Suprapubic skin (tissue), 4 donors: ENCODE measurements around the gene PTBP1. TPM values are rescaled to one million over a fixed set of nuclear protein-coding genes. Genes with fewer than 3 reads are reported as not detected.

Experiments used
- DNase-seq, 2 donors: peaks; one replicate each; pipeline ENCODE4 v3.0.0-alpha.2; 2019; ENCODE audit warnings: low spot score in 2 of 2
- H3K27ac ChIP-seq: fragments of 200-600 bp; sonication (generic); one replicate; pipeline ENCODE4 v1.5.1; 2019
- H3K27me3 ChIP-seq: fragments of 200-600 bp; sonication (generic); one replicate; pipeline ENCODE4 v1.5.1; 2019
- H3K36me3 ChIP-seq: fragments of 200-600 bp; sonication (generic); one replicate; pipeline ENCODE4 v1.5.1; 2019
- H3K4me1 ChIP-seq: fragments of 200-600 bp; sonication (generic); one replicate; pipeline ENCODE4 v1.5.1; 2019
- H3K4me3 ChIP-seq: fragments of 200-600 bp; sonication (generic); one replicate; pipeline ENCODE4 v1.5.1; 2019; ENCODE audit warnings: mild to moderate bottlenecking
- H3K9me3 ChIP-seq: fragments of 200-600 bp; sonication (generic); one replicate; pipeline ENCODE4 v1.5.1; 2019
- EP300 ChIP-seq: sonication (generic); formaldehyde crosslinking; IDR thresholded peaks from one replicate; pipeline ENCODE4 v1.6.1; 2017; ENCODE audit warnings: antibody characterized with exemption
- POLR2A ChIP-seq, 2 donors: fragments of 450-650 bp; IDR thresholded peaks; one replicate each; pipeline ENCODE4 v1.6.1; 2017; ENCODE audit warnings: antibody characterized with exemption in 2 of 2, mild to moderate bottlenecking in 2 of 2, moderate library complexity in 2 of 2
- POLR2AphosphoS5 ChIP-seq, 3 donors: sonication (generic); formaldehyde crosslinking; IDR thresholded peaks; one replicate each; pipeline ENCODE4 v1.6.1; 2017; ENCODE audit warnings: antibody characterized with exemption in 3 of 3
- WGBS: methylation state at CpG from one replicate; pipeline ENCODE4 v1.1.5; 2018; 5-methylcytosine and 5-hydroxymethylcytosine counted together
- total RNA-seq, 4 donors: library from RNA; depleted of rRNA; stranded (reverse); fragments of >200 nt; gene quantifications; one replicate each; pipeline ENCODE4 v1.1.0, GENCODE V29; 2016
- TF ChIP-seq, protein P1 (sequence below), 2 donors: fragments of 200-600 bp in 1 of 2; fragments of 450-650 bp in 1 of 2; sonication (generic) in 1 of 2; IDR thresholded peaks; one replicate each; pipeline ENCODE4 v1.5.1; 2016 to 2019; ENCODE audit warnings: antibody characterized with exemption in 2 of 2, mild to moderate bottlenecking in 1 of 2, moderate library complexity in 1 of 2

The PTBP1 gene
- total RNA-seq, 4 donors from 2014 or later, result 152 to 227 (median 174) TPM

GRCh38 chr19:800360-801029 is 3.2 kb downstream of the PTBP1 start:
- no peaks in the 10 kb centered on the region for H3K27me3 ChIP-seq
- peaks cover 24% of the 10 kb centered on the region for H3K36me3 ChIP-seq
- no peak for DNase-seq

DNA sequence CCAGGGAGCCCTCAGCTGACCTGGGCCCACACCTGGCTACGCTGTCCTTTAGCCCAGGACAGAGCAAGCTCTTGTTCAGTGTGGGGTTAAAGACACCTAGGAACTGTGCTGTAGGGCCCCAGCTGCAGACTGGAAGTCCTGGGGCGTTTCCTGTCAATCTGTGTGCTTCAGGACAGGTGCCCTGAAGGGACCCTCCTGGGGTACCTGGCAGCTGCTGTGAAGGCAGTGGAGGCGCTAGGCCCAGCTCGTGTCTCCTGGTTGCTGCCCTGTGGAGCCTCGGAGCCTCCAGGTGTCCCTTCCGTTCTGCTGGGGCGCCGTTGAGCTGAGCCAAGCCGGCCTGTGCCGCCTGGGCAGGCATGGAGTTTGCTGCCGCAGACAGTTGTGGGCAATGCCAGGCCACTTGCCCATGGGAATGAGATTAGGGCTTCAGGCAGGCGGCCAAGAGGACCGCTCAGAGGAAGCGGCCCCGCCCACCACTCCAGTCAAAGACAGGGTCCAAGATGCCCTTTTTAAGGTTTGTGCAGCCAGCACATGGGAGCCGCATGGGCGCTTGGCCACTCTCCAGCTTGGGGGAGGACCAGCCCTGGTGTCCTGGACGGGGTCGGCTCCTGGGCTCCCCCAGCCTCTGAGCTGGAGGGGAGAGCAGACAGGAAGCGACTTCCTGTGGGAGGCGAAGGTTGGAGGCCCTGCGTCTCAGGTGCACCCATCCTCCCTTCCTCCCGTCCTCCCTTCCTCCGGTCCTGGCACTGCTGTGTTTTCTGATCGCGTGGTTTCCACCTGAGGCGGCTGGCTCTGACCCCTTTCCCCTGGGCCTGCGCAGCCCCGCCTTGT is 4.0 kb downstream of the PTBP1 start:
- no peak for DNase-seq

More at GRCh38 chr19:800360-801029, 3.2 kb downstream of the PTBP1 start:
- H3K27ac ChIP-seq, result peak overlapping the region; percentile 100
- H3K9me3 ChIP-seq, result no peaks in the 10 kb centered on the region
- TF ChIP-seq, protein P1, sequence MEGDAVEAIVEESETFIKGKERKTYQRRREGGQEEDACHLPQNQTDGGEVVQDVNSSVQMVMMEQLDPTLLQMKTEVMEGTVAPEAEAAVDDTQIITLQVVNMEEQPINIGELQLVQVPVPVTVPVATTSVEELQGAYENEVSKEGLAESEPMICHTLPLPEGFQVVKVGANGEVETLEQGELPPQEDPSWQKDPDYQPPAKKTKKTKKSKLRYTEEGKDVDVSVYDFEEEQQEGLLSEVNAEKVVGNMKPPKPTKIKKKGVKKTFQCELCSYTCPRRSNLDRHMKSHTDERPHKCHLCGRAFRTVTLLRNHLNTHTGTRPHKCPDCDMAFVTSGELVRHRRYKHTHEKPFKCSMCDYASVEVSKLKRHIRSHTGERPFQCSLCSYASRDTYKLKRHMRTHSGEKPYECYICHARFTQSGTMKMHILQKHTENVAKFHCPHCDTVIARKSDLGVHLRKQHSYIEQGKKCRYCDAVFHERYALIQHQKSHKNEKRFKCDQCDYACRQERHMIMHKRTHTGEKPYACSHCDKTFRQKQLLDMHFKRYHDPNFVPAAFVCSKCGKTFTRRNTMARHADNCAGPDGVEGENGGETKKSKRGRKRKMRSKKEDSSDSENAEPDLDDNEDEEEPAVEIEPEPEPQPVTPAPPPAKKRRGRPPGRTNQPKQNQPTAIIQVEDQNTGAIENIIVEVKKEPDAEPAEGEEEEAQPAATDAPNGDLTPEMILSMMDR (IDR thresholded peaks at IDR 0.05), result no peak
- no peak for TF ChIP-seq POLR2A (IDR thresholded peaks at IDR 0.05)
- TF ChIP-seq EP300, result no peak
- peak overlapping the region; percentile 69 for H3K4me3 ChIP-seq
- H3K4me1 ChIP-seq, result peaks cover 63% of the 10 kb centered on the region
- 21% methylated on average over 11 of the region's 17 CpGs for WGBS

GRCh38 chr19:801861-802497 is 4.7 kb downstream of the PTBP1 start:
- 35% methylated on average over 13 of the region's 23 CpGs for WGBS
- DNase-seq, result no peak

More for the DNA sequence above, 4.0 kb downstream of the PTBP1 start:
- H3K27me3 ChIP-seq, result no peaks in the 10 kb centered on the region
- H3K4me1 ChIP-seq, result peaks cover 55% of the 10 kb centered on the region
- H3K9me3 ChIP-seq, result no peaks in the 10 kb centered on the region
- TF ChIP-seq POLR2AphosphoS5 (IDR thresholded peaks at IDR 0.05) (peak in 1 of 3 donors; percentile 48), POLR2A (IDR thresholded peaks at IDR 0.05) (no peak), EP300 (no peak)
- TF ChIP-seq, protein P1 (IDR thresholded peaks at IDR 0.05), result no peak
- peaks cover 31% of the 10 kb centered on the region for H3K36me3 ChIP-seq
- H3K4me3 ChIP-seq, result peak overlapping the region; percentile 69
- WGBS, result 21% methylated on average over 14 of the region's 29 CpGs
- peak overlapping the region; percentile 100 for H3K27ac ChIP-seq

GRCh38 chr19:802498-803098 is 5.3 kb downstream of the PTBP1 start:
- Histone ChIP-seq H3K27me3 (no peaks in the 10 kb centered on the region), H3K4me3 (peak overlapping the region; percentile 69), H3K4me1 (peaks cover 52% of the 10 kb centered on the region), H3K27ac (peak overlapping the region; percentile 100), H3K9me3 (no peaks in the 10 kb centered on the region), H3K36me3 (peaks cover 45% of the 10 kb centered on the region)
- WGBS, result 65% methylated on average over 28 of the region's 28 CpGs
- no peak for DNase-seq
- TF ChIP-seq POLR2A (IDR thresholded peaks at IDR 0.05) (no peak), EP300 (no peak), POLR2AphosphoS5 (IDR thresholded peaks at IDR 0.05) (no peak)
- TF ChIP-seq, protein P1 (IDR thresholded peaks at IDR 0.05), result no peak

More at GRCh38 chr19:801861-802497, 4.7 kb downstream of the PTBP1 start:
- Histone ChIP-seq H3K9me3 (no peaks in the 10 kb centered on the region), H3K4me1 (peaks cover 52% of the 10 kb centered on the region), H3K4me3 (peak overlapping the region; percentile 69), H3K36me3 (peaks cover 38% of the 10 kb centered on the region), H3K27ac (peak overlapping the region; percentile 100), H3K27me3 (no peaks in the 10 kb centered on the region)
- TF ChIP-seq POLR2A (IDR thresholded peaks at IDR 0.05), result no peak
- no peak for TF ChIP-seq EP300
- TF ChIP-seq, protein P1 (IDR thresholded peaks at IDR 0.05), result no peak
- TF ChIP-seq POLR2AphosphoS5 (IDR thresholded peaks at IDR 0.05), result no peak
